GM18861 (cell line): Measurements from ENCODE around the gene FGF3.
"Not testable (repeated sequence)": the region's sequence is repeated elsewhere in the genome, so short reads cannot be mapped to it uniquely, and the experiment has no call there.

ENCODE experiments used
- ATAC-seq: cut with Tn5 transposase; IDR thresholded peaks from one replicate; pipeline ENCODE4 v1.9.1; 2021; ENCODE audit not compliant: unreplicated experiment

FGF3 gene

GRCh38 chr11:69773626-69774353 lies 45.4 kb downstream of the FGF3 start:
- ATAC-seq: no peak

GRCh38 chr11:69771466-69771865 lies 47.8 kb downstream of the FGF3 start:
- no peak for ATAC-seq

GRCh38 chr11:69770540-69770939 lies 48.7 kb downstream of the FGF3 start:
- ATAC-seq: no peak

GRCh38 chr11:69765498-69765995 lies 53.7 kb downstream of the FGF3 start:
- no peak for ATAC-seq

GRCh38 chr11:69764918-69765317 lies 54.3 kb downstream of the FGF3 start:
- ATAC-seq: not testable (repeated sequence)

GRCh38 chr11:69760319-69760718 lies 58.9 kb downstream of the FGF3 start:
- no peak for ATAC-seq
